Panc1 (cell line): Measurements from ENCODE around the gene SKIC2.

Experiments used
- CTCF ChIP-seq: fragments of 450-650 bp; IDR thresholded peaks from 2 replicates; pipeline ENCODE4 v1.5.1; 2017; ENCODE audit warnings: mild to moderate bottlenecking
- POLR2AphosphoS5 ChIP-seq: IDR thresholded peaks from 2 replicates; pipeline ENCODE4 v1.6.1; 2012; ENCODE audit warnings: mild to moderate bottlenecking, low read depth, low read length, moderate library complexity
- REST ChIP-seq, 2 experiments: IDR thresholded peaks; 2 replicates each; pipeline ENCODE4 v1.6.1; 2011 to 2012; ENCODE audit warnings: low read depth in 2 of 2, control low read depth in 1 of 2, low read length in 1 of 2, mild to moderate bottlenecking in 1 of 2, moderate library complexity in 1 of 2; ENCODE audit not compliant: insufficient read depth in 1 of 2

DNA sequence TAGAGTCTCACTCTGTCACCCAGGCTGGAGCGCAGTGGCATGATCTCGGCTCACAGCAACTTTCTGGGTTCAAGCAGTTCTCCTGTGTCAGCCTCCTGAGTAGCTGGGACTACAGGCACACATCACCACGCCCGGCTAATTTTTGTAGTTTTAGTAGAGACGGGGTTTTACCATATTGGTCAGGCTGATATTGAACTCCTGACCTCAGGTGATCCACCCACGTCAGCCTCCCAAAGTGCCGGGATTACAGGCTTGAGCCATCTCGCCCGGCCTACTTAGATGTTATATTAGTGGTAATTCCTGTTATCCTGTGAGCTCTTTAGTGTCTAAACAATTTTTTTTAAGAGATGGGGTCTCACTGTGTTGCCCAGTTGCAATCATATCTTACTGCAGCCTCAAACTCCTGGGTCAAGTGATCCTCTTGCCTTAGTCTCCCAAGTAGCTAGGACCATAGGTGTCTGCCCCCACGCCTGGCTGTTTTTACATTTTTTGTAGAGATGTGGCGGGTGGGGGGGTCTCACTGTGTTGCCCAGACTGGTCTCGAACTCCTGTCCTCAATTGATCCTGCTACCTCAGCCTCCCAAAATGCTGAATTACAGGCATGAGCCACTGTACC lies 18.9 kb downstream of the SKIC2 start:
- no peak for TF ChIP-seq CTCF
- TF ChIP-seq REST (IDR thresholded peaks at IDR 0.05; ENCODE audit: insufficient read depth in 1 of 2, low read depth in 2 of 2, low read length in 1 of 2) = no peak
- no peak for TF ChIP-seq POLR2AphosphoS5
